ENCODE data around the gene CTSW. TPM values are rescaled to one million over a fixed set of nuclear protein-coding genes. Genes with fewer than 3 reads are reported as not detected.

CTSW gene
- polyA plus RNA-seq, 1 experiment = not detected

- ChIA-PET POLR2A (interaction anchor here (1.0 kb wide), 1 partner anchor 23 kb away, joined by 3 read pairs; no protein-coding TSS in a partner anchor), CTCF (interaction anchor here (1.4 kb wide), 1 partner anchor 106 kb away, joined by 3 read pairs; no protein-coding TSS in a partner anchor)
- H3K27ac ChIP-seq (ENCODE audit: low read depth, low read length) = no peak overlapping the region
- DNase-seq (ENCODE audit: low read depth, low spot score) = no peak
- no peaks in the 10 kb centered on the region for H3K27me3 ChIP-seq (ENCODE audit: control insufficient read depth, insufficient read depth, low read length)
- no peak for TF ChIP-seq CTCF (IDR thresholded peaks at IDR 0.05; ENCODE audit: low read depth, low read length)
- H3K4me3 ChIP-seq (ENCODE audit: low read depth, low read length) = no peak overlapping the region
- H3K9me3 ChIP-seq (ENCODE audit: control insufficient read depth, insufficient read depth, low read length) = no peaks in the 10 kb centered on the region
Measured at GRCh38 chr11:65882120-65883057, 2.8 kb downstream of the CTSW start.

- Histone ChIP-seq H3K27ac (ENCODE audit: low read depth, low read length) (no peak overlapping the region), H3K4me3 (ENCODE audit: low read depth, low read length) (no peak overlapping the region), H3K9me3 (ENCODE audit: control insufficient read depth, insufficient read depth, low read length) (no peaks in the 10 kb centered on the region), H3K27me3 (ENCODE audit: control insufficient read depth, insufficient read depth, low read length) (no peaks in the 10 kb centered on the region)
- CTCF ChIA-PET = interaction anchor here (0.6 to 8.9 kb wide), 7 partner anchors 9 to 108 kb away, joined by 3 to 157 read pairs (median 29); partner anchors contain the start of genes EFEMP2 and MUS81
- no peak for DNase-seq (ENCODE audit: low read depth, low spot score)
- POLR2A ChIA-PET = no interaction called here
- TF ChIP-seq CTCF (IDR thresholded peaks at IDR 0.05; ENCODE audit: low read depth, low read length) = no peak
Measured at GRCh38 chr11:65883058-65883761, 3.6 kb downstream of the CTSW start.

- no peaks in the 10 kb centered on the region for H3K27me3 ChIP-seq (ENCODE audit: control insufficient read depth, insufficient read depth, low read length)
- POLR2A ChIA-PET = interaction anchor here (0.6 to 1.7 kb wide), 6 partner anchors 15 to 246 kb away, joined by 3 to 7 read pairs (median 4); partner anchors contain the start of genes CFL1, MUS81 and SIPA1
- CTCF ChIA-PET = interaction anchor here (0.6 to 8.9 kb wide), 39 partner anchors 10 to 318 kb away, joined by 3 to 157 read pairs (median 6); partner anchors contain the start of genes BANF1, EFEMP2, KAT5 and MUS81
- no peak overlapping the region for H3K27ac ChIP-seq (ENCODE audit: low read depth, low read length)
- H3K9me3 ChIP-seq (ENCODE audit: control insufficient read depth, insufficient read depth, low read length) = no peaks in the 10 kb centered on the region
- no peak for DNase-seq (ENCODE audit: low read depth, low spot score)
- no peak for TF ChIP-seq CTCF (IDR thresholded peaks at IDR 0.05; ENCODE audit: low read depth, low read length)
- H3K4me3 ChIP-seq (ENCODE audit: low read depth, low read length) = no peak overlapping the region
Measured at GRCh38 chr11:65883786-65884715, 4.4 kb downstream of the CTSW start.

GRCh38 chr11:65884716-65885092 lies 5.1 kb downstream of the CTSW start:
- peak; percentile 100 for TF ChIP-seq CTCF (IDR thresholded peaks at IDR 0.05; ENCODE audit: low read depth, low read length)
- POLR2A ChIA-PET = interaction anchor here (0.6 to 1.7 kb wide), 7 partner anchors 14 to 247 kb away, joined by 3 to 7 read pairs (median 5); partner anchors contain the start of genes CFL1, MUS81 and SIPA1
- Histone ChIP-seq H3K4me3 (ENCODE audit: low read depth, low read length) (no peak overlapping the region), H3K27me3 (ENCODE audit: control insufficient read depth, insufficient read depth, low read length) (no peaks in the 10 kb centered on the region), H3K27ac (ENCODE audit: low read depth, low read length) (no peak overlapping the region), H3K9me3 (ENCODE audit: control insufficient read depth, insufficient read depth, low read length) (no peaks in the 10 kb centered on the region)
- no peak for DNase-seq (ENCODE audit: low read depth, low spot score)
- CTCF ChIA-PET = interaction anchor here (0.6 to 8.9 kb wide), 46 partner anchors 11 to 318 kb away, joined by 3 to 157 read pairs (median 5); partner anchors contain the start of genes BANF1, EFEMP2, KAT5 and MUS81
